GM12878 (cell line): ENCODE results near the gene ANGEL1.

Experiments
- CBX5 ChIP-seq: sonication (generic); IDR thresholded peaks from 2 replicates; pipeline ENCODE4 v1.6.1; 2016; ENCODE audit warnings: low read depth, moderate library complexity, mild to moderate bottlenecking, inconsistent platforms
- CTCF ChIP-seq, 3 experiments: IDR thresholded peaks in 2 of 3; conservative IDR thresholded peaks in 1 of 3; 2 replicates each; pipeline ENCODE4 v1.5.1; 2011; ENCODE audit warnings: low read depth in 3 of 3, low read length in 3 of 3, mild to moderate bottlenecking in 3 of 3, control low read depth in 2 of 3, moderate library complexity in 2 of 3, inconsistent platforms in 1 of 3, mixed read lengths in 1 of 3; ENCODE audit not compliant: control insufficient read depth in 2 of 3, insufficient read depth in 1 of 3; ENCODE audit errors: extremely low read depth in 1 of 3
- PAX8 ChIP-seq: fragments of 450-650 bp; IDR thresholded peaks from 2 replicates; pipeline ENCODE4 v1.6.1; 2017; ENCODE audit warnings: mild to moderate bottlenecking, moderate library complexity
- POLR2A ChIP-seq: IDR thresholded peaks from 2 replicates; pipeline ENCODE4 v1.6.1; 2011; ENCODE audit warnings: low read depth, mild to moderate bottlenecking, low read length
- SIN3A ChIP-seq: IDR thresholded peaks from 2 replicates; pipeline ENCODE4 v1.6.1; 2012; ENCODE audit warnings: low read depth, low read length, improper control_type of control experiment
- SMC3 ChIP-seq: IDR thresholded peaks from 2 replicates; pipeline ENCODE4 v1.6.1; 2011; ENCODE audit warnings: low read length, improper control_type of control experiment, borderline replicate concordance
- SRF ChIP-seq, 2 experiments: IDR thresholded peaks; 2 replicates each; pipeline ENCODE4 v1.6.1; 2011; ENCODE audit warnings: low read depth in 2 of 2, low read length in 2 of 2, mild to moderate bottlenecking in 1 of 2, moderate library complexity in 1 of 2
- YY1 ChIP-seq: IDR thresholded peaks from 2 replicates; pipeline ENCODE4 v1.6.1; 2011; ENCODE audit warnings: low read depth, mild to moderate bottlenecking, low read length
- ZBTB33 ChIP-seq: fragments of 450-650 bp; IDR thresholded peaks from 2 replicates; pipeline ENCODE4 v1.6.1; 2017; ENCODE audit warnings: mild to moderate bottlenecking

GRCh38 chr14:76829650-76830421 is 17.2 kb upstream of the ANGEL1 start:
- TF ChIP-seq ZBTB33, result no peak
- no peak for TF ChIP-seq YY1
- no peak for TF ChIP-seq SMC3
- no peak for TF ChIP-seq CBX5
- TF ChIP-seq PAX8, result no peak
- TF ChIP-seq CTCF (IDR thresholded peaks at IDR 0.05 in 2 of 3, conservative IDR thresholded peaks at IDR 0.05 in 1 of 3; ENCODE audit: control insufficient read depth in 2 of 3, extremely low read depth in 1 of 3, insufficient read depth in 1 of 3, low read depth in 3 of 3, low read length in 3 of 3), result no peak
- no peak for TF ChIP-seq SRF (IDR thresholded peaks at IDR 0.05; ENCODE audit: low read depth in 2 of 2, low read length in 2 of 2)
- TF ChIP-seq POLR2A, result no peak
- TF ChIP-seq SIN3A, result no peak
